Natural killer cell (primary cell): ENCODE data around the gene FBXO15. TPM values are rescaled to one million over a fixed set of nuclear protein-coding genes. Genes with fewer than 3 reads are reported as not detected.

ENCODE experiments used
- ATAC-seq, 3 donors: fragments of 150-1000 bp in 2 of 3; fragments of 200-7000 bp in 1 of 3; cut with Tn5 transposase; 1 replicate in 1 of 3; 2 replicates in 2 of 3; pipeline ENCODE4 v1.10.0; 2021; ENCODE audit warnings: mild to moderate bottlenecking in 2 of 3, moderate library complexity in 2 of 3
- DNase-seq, 2 donors: peaks; one replicate each; pipeline versions ENCODE4 v3.0.0 to v3.0.0-alpha.2; 2013 to 2021; ENCODE audit warnings: mixed read lengths in 1 of 2
- H3K27ac ChIP-seq: one replicate; pipeline ENCODE4 v1.5.1; 2013; ENCODE audit warnings: mild to moderate bottlenecking, low read length
- H3K27me3 ChIP-seq: one replicate; pipeline ENCODE4 v1.6.1; 2013; ENCODE audit warnings: low read length; ENCODE audit not compliant: control insufficient read depth, insufficient read depth
- H3K36me3 ChIP-seq: one replicate; pipeline ENCODE4 v1.6.1; 2013; ENCODE audit warnings: low read length; ENCODE audit not compliant: control insufficient read depth, insufficient read depth
- H3K4me1 ChIP-seq: one replicate; pipeline ENCODE4 v1.6.1; 2013; ENCODE audit warnings: low read length; ENCODE audit not compliant: control insufficient read depth, insufficient read depth
- H3K4me3 ChIP-seq: one replicate; pipeline ENCODE4 v1.5.1; 2013; ENCODE audit warnings: low read length
- H3K9me3 ChIP-seq: one replicate; pipeline ENCODE4 v1.6.1; 2013; ENCODE audit warnings: low read length; ENCODE audit not compliant: control insufficient read depth, insufficient read depth
- H3K27ac Mint-ChIP-seq, 2 donors: one replicate each; pipeline ENCODE4 v1.8.0; 2022; ENCODE audit warnings: mild to moderate bottlenecking in 2 of 2, mixed read lengths in 2 of 2, moderate library complexity in 1 of 2
- H3K27me3 Mint-ChIP-seq, 2 donors: one replicate each; pipeline ENCODE4 v1.8.0; 2022; ENCODE audit warnings: low read depth in 2 of 2, mixed read lengths in 2 of 2
- H3K36me3 Mint-ChIP-seq: one replicate; pipeline ENCODE4 v1.8.0; 2022; ENCODE audit warnings: mixed read lengths
- H3K4me1 Mint-ChIP-seq, 2 donors: one replicate each; pipeline ENCODE4 v1.8.0; 2022; ENCODE audit warnings: mixed read lengths in 2 of 2
- H3K4me3 Mint-ChIP-seq: one replicate; pipeline ENCODE4 v1.8.0; 2022; ENCODE audit warnings: mild to moderate bottlenecking, moderate library complexity, mixed read lengths
- H3K9me3 Mint-ChIP-seq, 2 donors: one replicate each; pipeline ENCODE4 v1.8.0; 2022; ENCODE audit warnings: mixed read lengths in 2 of 2
- WGBS: methylation state at CpG from one replicate; pipeline ENCODE4 v1.1.7; 2013; ENCODE audit warnings: missing lambda C conversion rate; ENCODE audit not compliant: insufficient coverage; 5-methylcytosine and 5-hydroxymethylcytosine counted together
- intact Hi-C: fragments of 100-400 bp; cut with micrococcal nuclease; formaldehyde crosslinking; loops from one replicate; pipeline ENCODE4 v1.14.2; 2022
- total RNA-seq, 4 donors: library from RNA; stranded (reverse); fragments of 120-200 nt in 1 of 4; gene quantifications; one replicate each; pipeline versions ENCODE4 v1.2.3 to v1.2.4, GENCODE V29; 2013 to 2022
- TF ChIP-seq, protein P1 (sequence below): fragments of 200-600 bp; IDR thresholded peaks from one replicate; pipeline ENCODE4 v1.8.0; 2022; ENCODE audit warnings: antibody characterized with exemption

FBXO15 gene
- total RNA-seq, 3 donors from 2014 or later (not counting 1 experiment from before 2014, with no cell fraction given), result 0.50 to 2.6 (median 0.87) TPM

GRCh38 chr18:74116633-74117554 lies 30.7 kb downstream of the FBXO15 start:
- WGBS, result 66% methylated on average over 5 of the region's 9 CpGs
- H3K4me1 Mint-ChIP-seq, result no peaks in the 10 kb centered on the region
- Histone ChIP-seq H3K27me3 (no peaks in the 10 kb centered on the region), H3K4me3 (no peak overlapping the region), H3K27ac (no peak overlapping the region), H3K9me3 (no peaks in the 10 kb centered on the region), H3K36me3 (no peaks in the 10 kb centered on the region), H3K4me1 (no peaks in the 10 kb centered on the region)
- H3K36me3 Mint-ChIP-seq, result no peaks in the 10 kb centered on the region
- TF ChIP-seq, protein P1, sequence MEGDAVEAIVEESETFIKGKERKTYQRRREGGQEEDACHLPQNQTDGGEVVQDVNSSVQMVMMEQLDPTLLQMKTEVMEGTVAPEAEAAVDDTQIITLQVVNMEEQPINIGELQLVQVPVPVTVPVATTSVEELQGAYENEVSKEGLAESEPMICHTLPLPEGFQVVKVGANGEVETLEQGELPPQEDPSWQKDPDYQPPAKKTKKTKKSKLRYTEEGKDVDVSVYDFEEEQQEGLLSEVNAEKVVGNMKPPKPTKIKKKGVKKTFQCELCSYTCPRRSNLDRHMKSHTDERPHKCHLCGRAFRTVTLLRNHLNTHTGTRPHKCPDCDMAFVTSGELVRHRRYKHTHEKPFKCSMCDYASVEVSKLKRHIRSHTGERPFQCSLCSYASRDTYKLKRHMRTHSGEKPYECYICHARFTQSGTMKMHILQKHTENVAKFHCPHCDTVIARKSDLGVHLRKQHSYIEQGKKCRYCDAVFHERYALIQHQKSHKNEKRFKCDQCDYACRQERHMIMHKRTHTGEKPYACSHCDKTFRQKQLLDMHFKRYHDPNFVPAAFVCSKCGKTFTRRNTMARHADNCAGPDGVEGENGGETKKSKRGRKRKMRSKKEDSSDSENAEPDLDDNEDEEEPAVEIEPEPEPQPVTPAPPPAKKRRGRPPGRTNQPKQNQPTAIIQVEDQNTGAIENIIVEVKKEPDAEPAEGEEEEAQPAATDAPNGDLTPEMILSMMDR, result peak; percentile 26
- peaks cover 3 to 7% of the 10 kb centered on the region in 2 donors for H3K27me3 Mint-ChIP-seq
- no peak for ATAC-seq
- peak in 1 of 2 donors; percentile 64 for DNase-seq
- H3K27ac Mint-ChIP-seq, result no peak overlapping the region
- intact Hi-C loops, result no loop called here
- H3K9me3 Mint-ChIP-seq, result peaks cover 0 to 2% of the 10 kb centered on the region in 2 donors
- no peak overlapping the region for H3K4me3 Mint-ChIP-seq

DNA sequence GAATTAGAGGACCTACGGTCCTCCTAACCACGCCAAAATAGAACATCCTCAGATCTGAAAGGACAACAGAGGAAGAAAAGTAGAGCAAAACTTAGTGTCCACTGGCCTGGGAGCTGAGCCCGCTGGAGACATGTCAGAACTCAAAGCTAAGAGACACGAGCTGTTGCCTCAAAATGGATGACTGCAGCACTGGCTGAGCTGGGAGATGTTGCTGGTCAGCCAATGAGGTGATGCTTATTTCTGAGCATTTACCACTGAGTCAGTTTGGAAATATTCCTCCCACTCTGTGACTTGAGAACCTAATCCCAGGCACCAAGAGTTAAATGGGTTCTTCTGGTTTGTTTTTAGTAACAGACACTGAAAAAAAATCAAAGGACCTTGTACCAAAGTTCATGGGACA lies 32.6 kb downstream of the FBXO15 start:
- Histone ChIP-seq H3K9me3 (no peaks in the 10 kb centered on the region), H3K36me3 (no peaks in the 10 kb centered on the region), H3K4me3 (no peak overlapping the region), H3K4me1 (no peaks in the 10 kb centered on the region), H3K27ac (no peak overlapping the region), H3K27me3 (no peaks in the 10 kb centered on the region)
- no peak overlapping the region for H3K4me3 Mint-ChIP-seq
- H3K27me3 Mint-ChIP-seq, result peaks cover 0 to 3% of the 10 kb centered on the region in 2 donors
- intact Hi-C loops, result no loop called here
- no peak for DNase-seq
- H3K9me3 Mint-ChIP-seq, result peaks cover 0 to 2% of the 10 kb centered on the region in 2 donors
- ATAC-seq, result no peak
- no peaks in the 10 kb centered on the region for H3K36me3 Mint-ChIP-seq
- peaks cover 5% of the 10 kb centered on the region in 2 donors for H3K4me1 Mint-ChIP-seq
- WGBS, result 85% methylated on average over 4 of the region's 4 CpGs
- TF ChIP-seq, protein P1, result no peak
- no peak overlapping the region for H3K27ac Mint-ChIP-seq

- Histone ChIP-seq H3K4me1 (no peaks in the 10 kb centered on the region), H3K27ac (no peak overlapping the region), H3K36me3 (no peaks in the 10 kb centered on the region), H3K4me3 (no peak overlapping the region), H3K9me3 (no peaks in the 10 kb centered on the region), H3K27me3 (no peaks in the 10 kb centered on the region)
- no peak for ATAC-seq
- TF ChIP-seq, protein P1, result no peak
- H3K27me3 Mint-ChIP-seq, result no peaks in the 10 kb centered on the region
- no peak for DNase-seq
- peaks cover 5 to 6% of the 10 kb centered on the region in 2 donors for H3K4me1 Mint-ChIP-seq
- no peak overlapping the region for H3K4me3 Mint-ChIP-seq
- H3K9me3 Mint-ChIP-seq, result peaks cover 0 to 2% of the 10 kb centered on the region in 2 donors
- no peak overlapping the region for H3K27ac Mint-ChIP-seq
- no peaks in the 10 kb centered on the region for H3K36me3 Mint-ChIP-seq
- intact Hi-C loops, result no loop called here
- 53% methylated on average over 1 of the region's 1 CpG for WGBS
These were observed 33.5 kb downstream of the FBXO15 start for GRCh38 chr18:74114116-74114515.
